Osteoblast (primary cell): ENCODE data around the gene ACOT6. TPM values are rescaled to one million over a fixed set of nuclear protein-coding genes. Genes with fewer than 3 reads are reported as not detected.
"Not testable (repeated sequence)": the region's sequence is repeated elsewhere in the genome, so short reads cannot be mapped to it uniquely, and the experiment has no call there.

Experiments
- DNase-seq: peaks from one replicate; pipeline ENCODE4 v3.0.0; 2011; ENCODE audit warnings: low spot score, mixed read lengths; ENCODE audit not compliant: insufficient read length; ENCODE audit errors: missing footprints
- H2AFZ ChIP-seq: 2 replicates; pipeline ENCODE4 v1.6.0; 2011; ENCODE audit warnings: mild to moderate bottlenecking, low read length
- H3K27ac ChIP-seq: 2 replicates; pipeline ENCODE4 v1.5.1; 2011; ENCODE audit warnings: mild to moderate bottlenecking, low read depth, low read length, moderate library complexity
- H3K27me3 ChIP-seq: 2 replicates; pipeline ENCODE4 v1.6.0; 2012; ENCODE audit warnings: mild to moderate bottlenecking, control low read depth, inconsistent platforms, low read length, moderate library complexity; ENCODE audit not compliant: insufficient read depth
- H3K36me3 ChIP-seq: 2 replicates; pipeline ENCODE4 v1.5.1; 2011; ENCODE audit warnings: mild to moderate bottlenecking, low read length, control low read depth, moderate library complexity; ENCODE audit not compliant: insufficient read depth
- H3K4me1 ChIP-seq: 2 replicates; pipeline ENCODE4 v1.5.1; 2011; ENCODE audit warnings: mild to moderate bottlenecking, low read length, control low read depth, moderate library complexity; ENCODE audit not compliant: insufficient read depth
- H3K4me2 ChIP-seq: 2 replicates; pipeline ENCODE4 v1.6.0; 2011; ENCODE audit warnings: mild to moderate bottlenecking, low read length; ENCODE audit not compliant: insufficient read depth
- H3K4me3 ChIP-seq: fragments of 200-600 bp; sonication (generic); 3 replicates; pipeline ENCODE4 v1.5.1; 2012; ENCODE audit warnings: mild to moderate bottlenecking, low read length, inconsistent platforms; ENCODE audit not compliant: insufficient read depth
- H3K79me2 ChIP-seq: 2 replicates; pipeline ENCODE4 v1.6.0; 2012; ENCODE audit warnings: mild to moderate bottlenecking, low read length, control low read depth, inconsistent platforms; ENCODE audit not compliant: insufficient read depth
- H3K9me3 ChIP-seq: 2 replicates; pipeline ENCODE4 v1.5.1; 2011; ENCODE audit warnings: low read depth, low read length, control low read depth
- H4K20me1 ChIP-seq: 2 replicates; pipeline ENCODE4 v1.6.0; 2012; ENCODE audit warnings: mild to moderate bottlenecking, low read length, control low read depth; ENCODE audit not compliant: insufficient read depth
- CTCF ChIP-seq: IDR thresholded peaks from 2 replicates; pipeline ENCODE4 v1.5.1; 2011; ENCODE audit warnings: mild to moderate bottlenecking, low read depth, low read length, moderate library complexity; ENCODE audit errors: extremely low read depth
- total RNA-seq: library from RNA; depleted of rRNA; stranded (reverse); fragments of >200 nt; gene quantifications from 2 replicates; pipeline ENCODE4 v1.2.3, GENCODE V29; 2012

The ACOT6 gene
- total RNA-seq, 1 donor: not detected

- DNase-seq: no peak
- H3K27ac ChIP-seq: no peak overlapping the region
- no peak for TF ChIP-seq CTCF
- no peaks in the 10 kb centered on the region for H3K79me2 ChIP-seq
- no peaks in the 10 kb centered on the region for H3K9me3 ChIP-seq
- no peaks in the 10 kb centered on the region for H4K20me1 ChIP-seq
- no peak overlapping the region for H3K4me3 ChIP-seq
- H3K36me3 ChIP-seq: no peaks in the 10 kb centered on the region
- no peaks in the 10 kb centered on the region for H3K27me3 ChIP-seq
- no peak overlapping the region for H3K4me2 ChIP-seq
- H2AFZ ChIP-seq: no peak overlapping the region
- no peaks in the 10 kb centered on the region for H3K4me1 ChIP-seq
Observed at GRCh38 chr14:73589116-73589515, 23.2 kb upstream of the ACOT6 start.

- not testable (repeated sequence) for H2AFZ ChIP-seq, H3K9me3 ChIP-seq, H3K27ac ChIP-seq, H3K36me3 ChIP-seq, H3K4me2 ChIP-seq, H3K4me1 ChIP-seq, H3K4me3 ChIP-seq, H3K79me2 ChIP-seq, H4K20me1 ChIP-seq, H3K27me3 ChIP-seq
- DNase-seq: peak; percentile 65
Observed at GRCh38 chr14:73590673-73591004, 21.7 kb upstream of the ACOT6 start.

GRCh38 chr14:73591690-73592449 lies 20.4 kb upstream of the ACOT6 start, which contains the start of gene ACOT4:
Gene ACOT4 (plus strand): TSS chr14:73591873. CDS start chr14:73591960, 87 bp downstream.
- H3K4me3 ChIP-seq: peak within 1 kb of the TSS; percentile 74
- H3K27ac ChIP-seq: no peak within 1 kb of the TSS
- DNase-seq: peak; percentile 93
- H3K36me3 ChIP-seq: no peaks in the 10 kb centered on the region
- no peaks in the 10 kb centered on the region for H4K20me1 ChIP-seq
- H3K4me1 ChIP-seq: no peaks in the 10 kb centered on the region
- peak within 1 kb of the TSS; percentile 83 for H3K4me2 ChIP-seq
- H3K27me3 ChIP-seq: no peaks in the 10 kb centered on the region
- H2AFZ ChIP-seq: peak within 1 kb of the TSS; percentile 89
- H3K79me2 ChIP-seq: no peaks in the 10 kb centered on the region
- H3K9me3 ChIP-seq: no peaks in the 10 kb centered on the region
- no peak for TF ChIP-seq CTCF

- Histone ChIP-seq H3K36me3 (no peaks in the 10 kb centered on the region), H3K4me3 (no peak overlapping the region), H2AFZ (no peak overlapping the region), H3K27ac (no peak overlapping the region), H3K79me2 (no peaks in the 10 kb centered on the region), H4K20me1 (no peaks in the 10 kb centered on the region), H3K9me3 (no peaks in the 10 kb centered on the region), H3K4me2 (no peak overlapping the region), H3K27me3 (peaks cover 4% of the 10 kb centered on the region), H3K4me1 (no peaks in the 10 kb centered on the region)
- no peak for TF ChIP-seq CTCF
- DNase-seq: no peak
Observed at GRCh38 chr14:73594491-73594890, 17.8 kb upstream of the ACOT6 start.
